Esophagus squamous epithelium (tissue), 5 donors: ENCODE data around the gene MACIR. TPM values are rescaled to one million over a fixed set of nuclear protein-coding genes. Genes with fewer than 3 reads are reported as not detected.

Source experiments
- DNase-seq: peaks from one replicate; lab custom pipeline; 2025; lab: John Stamatoyannopoulos, UW
- H3K27ac ChIP-seq, 4 donors: fragments of 200-600 bp; sonication (generic); one replicate each; pipeline ENCODE4 v1.5.1; 2016 to 2019; ENCODE audit warnings: mild to moderate bottlenecking in 1 of 4
- H3K27me3 ChIP-seq, 4 donors: fragments of 200-600 bp; sonication (generic); 1 replicate in 3 of 4; 2 replicates in 1 of 4; pipeline versions ENCODE4 v1.5.1 to v1.6.0; 2017 to 2021; ENCODE audit warnings: antibody characterized with exemption in 1 of 4
- H3K36me3 ChIP-seq, 3 donors: fragments of 200-600 bp; sonication (generic); one replicate each; pipeline ENCODE4 v1.5.1; 2016 to 2019
- H3K4me1 ChIP-seq, 3 donors: fragments of 200-600 bp; sonication (generic); one replicate each; pipeline ENCODE4 v1.5.1; 2017 to 2019
- H3K4me3 ChIP-seq, 4 donors: fragments of 200-600 bp; sonication (generic); 1 replicate in 3 of 4; 2 replicates in 1 of 4; pipeline ENCODE4 v1.5.1; 2016 to 2019; ENCODE audit warnings: mild to moderate bottlenecking in 2 of 4, moderate library complexity in 1 of 4
- H3K9me3 ChIP-seq, 3 donors: fragments of 200-600 bp; sonication (generic); one replicate each; pipeline ENCODE4 v1.5.1; 2016 to 2019
- CTCF ChIP-seq, 6 experiments: fragments of 450-650 bp in 4 of 6; fragments of 200-600 bp in 2 of 6; sonication (generic) in 2 of 6; IDR thresholded peaks; one replicate each; pipeline ENCODE4 v1.5.1; 2016 to 2019; ENCODE audit warnings: antibody characterized with exemption in 6 of 6, mild to moderate bottlenecking in 4 of 6, moderate library complexity in 4 of 6
- POLR2A ChIP-seq, 4 donors: fragments of 450-650 bp; IDR thresholded peaks; one replicate each; pipeline ENCODE4 v1.6.1; 2017; ENCODE audit warnings: antibody characterized with exemption in 4 of 4, mild to moderate bottlenecking in 4 of 4, moderate library complexity in 3 of 4
- WGBS, 2 donors: methylation state at CpG; one replicate each; pipeline ENCODE4 v1.1.5; 2018; 5-methylcytosine and 5-hydroxymethylcytosine counted together
- intact Hi-C: fragments of 100-400 bp; cut with DNase I; formaldehyde crosslinking; loops from one replicate; pipeline ENCODE4 v1.15.0; 2022
- total RNA-seq, 4 donors: library from RNA; depleted of rRNA; stranded (reverse); fragments of >200 nt; gene quantifications; one replicate each; pipeline ENCODE4 v1.1.0, GENCODE V29; 2016
- donor health status: DM: yes; HTN: yes; CAD: no.

The MACIR gene
- total RNA-seq, 4 donors from 2014 or later: 2.3 to 10.1 (median 6.2) TPM

GRCh38 chr5:103298117-103298516, 39.6 kb downstream of the MACIR start:
- intact Hi-C loops: no loop called here
- Histone ChIP-seq H3K27ac (no peak overlapping the region), H3K9me3 (no peaks in the 10 kb centered on the region), H3K4me1 (no peaks in the 10 kb centered on the region), H3K4me3 (no peak overlapping the region), H3K36me3 (no peaks in the 10 kb centered on the region), H3K27me3 (no peaks in the 10 kb centered on the region)
- no peak for TF ChIP-seq CTCF (IDR thresholded peaks at IDR 0.05)
- TF ChIP-seq POLR2A (IDR thresholded peaks at IDR 0.05): no peak
- WGBS, 2 donors: 60 to 87% methylated on average over 1 of the region's 1 CpG
- no peak for DNase-seq

- TF ChIP-seq CTCF (IDR thresholded peaks at IDR 0.05): no peak
- no peak for TF ChIP-seq POLR2A (IDR thresholded peaks at IDR 0.05)
- 74 to 82% methylated on average over 4 of the region's 4 CpGs for WGBS, 2 donors
- Histone ChIP-seq H3K36me3 (no peaks in the 10 kb centered on the region), H3K4me3 (no peak overlapping the region), H3K27ac (no peak overlapping the region), H3K4me1 (no peaks in the 10 kb centered on the region), H3K27me3 (no peaks in the 10 kb centered on the region), H3K9me3 (no peaks in the 10 kb centered on the region)
- intact Hi-C loops: no loop called here
- no peak for DNase-seq
Measured at GRCh38 chr5:103298607-103299188, 40.1 kb downstream of the MACIR start.

- DNase-seq: no peak
- H3K36me3 ChIP-seq: no peaks in the 10 kb centered on the region
- 47 to 57% methylated on average over 4 of the region's 4 CpGs for WGBS, 2 donors
- TF ChIP-seq CTCF (IDR thresholded peaks at IDR 0.05): no peak
- TF ChIP-seq POLR2A (IDR thresholded peaks at IDR 0.05): no peak
- H3K27ac ChIP-seq: no peak overlapping the region
- intact Hi-C loops: no loop called here
- H3K27me3 ChIP-seq: no peaks in the 10 kb centered on the region
- no peaks in the 10 kb centered on the region for H3K9me3 ChIP-seq
- no peaks in the 10 kb centered on the region for H3K4me1 ChIP-seq
- H3K4me3 ChIP-seq: no peak overlapping the region
Measured at GRCh38 chr5:103305809-103306208, 47.2 kb downstream of the MACIR start.

DNA sequence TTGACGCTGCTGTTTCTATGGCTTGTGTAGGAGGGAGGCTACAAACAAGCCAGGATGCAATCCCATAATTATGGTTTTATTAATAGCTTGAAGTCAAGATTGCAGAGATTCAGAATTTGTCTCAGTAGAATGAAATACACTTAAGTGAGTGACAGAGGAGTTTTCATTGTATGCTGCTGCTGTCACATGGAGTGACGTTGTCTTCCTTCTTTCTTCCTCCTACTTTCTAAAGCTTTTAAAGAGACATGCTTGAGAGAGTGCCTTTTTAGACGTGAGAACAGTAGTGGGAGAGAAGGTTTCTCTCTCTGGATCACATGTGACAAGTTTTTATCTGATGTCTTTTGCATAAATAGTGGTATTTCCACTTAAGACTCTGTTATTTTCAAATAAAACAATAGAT, 48.9 kb downstream of the MACIR start:
- Histone ChIP-seq H3K4me3 (no peak overlapping the region), H3K4me1 (no peaks in the 10 kb centered on the region), H3K27me3 (no peaks in the 10 kb centered on the region), H3K9me3 (no peaks in the 10 kb centered on the region), H3K36me3 (no peaks in the 10 kb centered on the region), H3K27ac (no peak overlapping the region)
- 37 to 52% methylated on average over 2 to 3 of the region's 3 CpGs for WGBS, 2 donors
- intact Hi-C loops: no loop called here
- no peak for DNase-seq
- TF ChIP-seq POLR2A (IDR thresholded peaks at IDR 0.05) (no peak), CTCF (IDR thresholded peaks at IDR 0.05) (no peak)

DNA sequence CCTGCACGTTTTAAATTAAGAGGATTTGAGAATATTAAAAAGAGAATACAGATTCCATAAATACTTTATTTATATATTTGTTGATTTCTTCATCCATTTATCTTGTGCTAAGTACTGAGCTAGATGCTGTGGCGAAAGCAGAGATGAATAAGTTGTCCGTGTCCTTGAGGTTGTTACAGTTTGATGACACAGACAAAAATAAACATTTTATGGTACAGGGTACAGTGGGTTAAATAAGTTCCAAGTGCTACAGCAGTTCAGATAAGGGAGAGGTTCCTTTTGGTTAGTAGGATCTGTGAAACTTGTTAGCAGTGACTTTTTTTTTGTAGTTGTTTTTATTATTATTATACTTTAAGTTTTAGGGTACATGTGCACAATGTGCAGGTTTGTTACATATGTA, 50.2 kb downstream of the MACIR start:
- TF ChIP-seq POLR2A (IDR thresholded peaks at IDR 0.05): no peak
- no peak for TF ChIP-seq CTCF (IDR thresholded peaks at IDR 0.05)
- Histone ChIP-seq H3K27me3 (no peaks in the 10 kb centered on the region), H3K36me3 (no peaks in the 10 kb centered on the region), H3K4me1 (no peaks in the 10 kb centered on the region), H3K27ac (no peak overlapping the region), H3K4me3 (no peak overlapping the region), H3K9me3 (no peaks in the 10 kb centered on the region)
- 63 to 67% methylated on average over 3 of the region's 3 CpGs for WGBS, 2 donors
- intact Hi-C loops: no loop called here
- no peak for DNase-seq
